NCI-H1436 treated with DMSO at 0.1 percent for 48 hours (cell line): ENCODE measurements around the gene GCH1.
"Not testable (repeated sequence)": the region's sequence is repeated elsewhere in the genome, so short reads cannot be mapped to it uniquely, and the experiment has no call there.

Source experiments
- DNase-seq: peaks from one replicate; lab custom pipeline; 2025; lab: John Stamatoyannopoulos, UW

GCH1 gene

GRCh38 chr14:54818201-54819133 is 84.2 kb downstream of the GCH1 start:
- peak; percentile 92 for DNase-seq

- DNase-seq: no peak
Observed at GRCh38 chr14:54817506-54817905, 85.1 kb downstream of the GCH1 start.

- no peak for DNase-seq
Observed at GRCh38 chr14:54816450-54816849, 86.2 kb downstream of the GCH1 start.

- no peak for DNase-seq
Observed at GRCh38 chr14:54815515-54815914, 87.1 kb downstream of the GCH1 start.

GRCh38 chr14:54815016-54815415 is 87.6 kb downstream of the GCH1 start:
- DNase-seq: no peak

DNA sequence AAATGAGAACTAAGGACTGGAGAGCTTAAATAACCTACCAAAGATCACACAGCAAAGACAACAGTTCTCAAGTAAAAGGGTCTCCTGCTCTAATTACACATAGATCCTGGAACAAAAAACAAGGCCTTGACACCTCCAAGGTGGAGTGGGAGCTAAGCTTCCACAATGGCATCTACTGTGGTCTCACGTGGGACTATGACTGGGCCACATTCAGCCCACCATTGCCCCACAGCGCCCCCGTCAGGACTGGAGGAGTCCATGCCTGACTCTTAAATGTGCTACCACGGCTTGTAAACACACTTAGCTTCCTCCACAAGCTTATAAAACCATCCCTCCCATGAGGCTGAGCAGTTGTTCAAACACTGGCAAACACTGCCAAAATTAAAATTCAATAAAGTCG is 88.5 kb downstream of the GCH1 start:
- DNase-seq: no peak

DNA sequence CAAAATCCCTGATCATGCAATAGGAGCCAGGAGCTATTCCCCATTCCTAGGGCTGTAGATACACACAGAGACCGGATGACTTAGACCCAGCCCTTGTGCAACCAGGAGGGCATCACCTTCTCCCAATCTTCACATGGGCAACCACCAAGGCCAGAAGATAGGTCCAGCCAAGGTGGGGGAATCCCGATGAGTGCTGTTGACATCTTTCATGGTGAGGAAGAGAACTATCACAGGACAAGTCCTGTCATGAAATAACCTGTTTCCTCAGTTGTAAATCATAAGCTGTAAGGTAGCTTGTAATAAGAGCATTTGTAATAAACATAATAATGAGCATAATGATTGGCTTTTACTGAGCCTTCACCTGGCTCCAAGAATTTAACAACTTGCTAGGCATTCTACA is 89.5 kb downstream of the GCH1 start:
- no peak for DNase-seq

- no peak for DNase-seq
Observed at GRCh38 chr14:54812617-54813016, 90.0 kb downstream of the GCH1 start.

DNA sequence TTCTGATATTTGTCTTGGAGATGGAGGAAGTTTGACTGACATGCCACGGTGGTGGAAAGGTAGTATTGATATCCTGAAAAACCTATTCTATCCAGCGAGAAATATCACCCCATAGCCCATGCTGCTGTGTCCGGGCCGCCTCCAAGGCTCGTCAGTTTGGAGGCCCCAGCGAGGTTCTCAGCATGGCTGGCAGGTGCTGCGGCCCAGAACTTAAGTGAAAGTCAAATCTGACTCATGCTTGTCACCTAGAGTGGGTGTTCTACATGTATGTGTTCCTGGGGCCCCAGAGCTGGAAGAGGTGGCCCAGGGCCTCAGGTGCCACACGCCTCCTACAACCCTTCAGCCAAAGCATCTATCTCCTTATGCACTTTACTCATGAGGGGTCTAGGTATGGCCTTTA is 92.9 kb downstream of the GCH1 start:
- no peak for DNase-seq

- DNase-seq: no peak
Observed at GRCh38 chr14:54808326-54809161, 94.1 kb downstream of the GCH1 start.

DNA sequence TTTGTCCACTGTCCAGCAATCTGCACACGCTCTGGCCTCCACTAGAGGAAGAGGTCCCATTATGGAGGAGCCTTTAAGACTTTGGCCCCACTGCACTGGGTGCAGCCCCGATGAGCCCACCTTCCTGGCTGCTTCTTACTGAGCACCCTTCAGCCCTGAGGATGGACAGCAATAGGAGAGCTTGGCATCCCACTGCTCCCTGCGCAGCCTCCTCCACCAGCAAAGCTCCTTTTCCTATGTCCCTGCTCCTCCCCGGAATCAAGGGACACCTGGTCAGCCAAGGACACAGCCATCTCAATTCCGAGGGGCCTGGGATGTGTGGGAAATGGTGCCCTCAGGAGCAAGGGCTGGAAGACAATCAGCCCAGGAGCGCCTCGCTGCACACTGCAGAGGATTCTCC is 94.7 kb downstream of the GCH1 start:
- no peak for DNase-seq

GRCh38 chr14:54807428-54807827 is 95.2 kb downstream of the GCH1 start:
- no peak for DNase-seq

DNA sequence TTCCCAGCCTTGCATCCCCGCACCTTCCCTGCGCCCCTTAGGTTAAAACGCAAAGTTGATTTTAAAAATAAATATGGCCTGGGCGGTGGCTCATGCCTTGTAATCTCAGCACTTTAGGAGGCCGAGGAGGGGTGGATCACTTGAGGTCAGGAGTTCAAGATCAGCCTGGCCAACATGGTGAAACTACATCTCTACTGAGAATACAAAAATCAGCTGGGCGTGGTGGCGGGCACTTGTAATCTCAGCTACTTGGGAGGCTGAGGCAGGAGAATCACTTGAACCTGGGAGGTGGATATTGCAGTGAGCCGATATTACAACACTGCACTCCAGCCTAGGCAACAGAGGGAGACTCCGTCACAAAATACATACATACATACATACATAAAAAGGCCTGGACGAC is 96.0 kb downstream of the GCH1 start:
- DNase-seq: no peak

DNA sequence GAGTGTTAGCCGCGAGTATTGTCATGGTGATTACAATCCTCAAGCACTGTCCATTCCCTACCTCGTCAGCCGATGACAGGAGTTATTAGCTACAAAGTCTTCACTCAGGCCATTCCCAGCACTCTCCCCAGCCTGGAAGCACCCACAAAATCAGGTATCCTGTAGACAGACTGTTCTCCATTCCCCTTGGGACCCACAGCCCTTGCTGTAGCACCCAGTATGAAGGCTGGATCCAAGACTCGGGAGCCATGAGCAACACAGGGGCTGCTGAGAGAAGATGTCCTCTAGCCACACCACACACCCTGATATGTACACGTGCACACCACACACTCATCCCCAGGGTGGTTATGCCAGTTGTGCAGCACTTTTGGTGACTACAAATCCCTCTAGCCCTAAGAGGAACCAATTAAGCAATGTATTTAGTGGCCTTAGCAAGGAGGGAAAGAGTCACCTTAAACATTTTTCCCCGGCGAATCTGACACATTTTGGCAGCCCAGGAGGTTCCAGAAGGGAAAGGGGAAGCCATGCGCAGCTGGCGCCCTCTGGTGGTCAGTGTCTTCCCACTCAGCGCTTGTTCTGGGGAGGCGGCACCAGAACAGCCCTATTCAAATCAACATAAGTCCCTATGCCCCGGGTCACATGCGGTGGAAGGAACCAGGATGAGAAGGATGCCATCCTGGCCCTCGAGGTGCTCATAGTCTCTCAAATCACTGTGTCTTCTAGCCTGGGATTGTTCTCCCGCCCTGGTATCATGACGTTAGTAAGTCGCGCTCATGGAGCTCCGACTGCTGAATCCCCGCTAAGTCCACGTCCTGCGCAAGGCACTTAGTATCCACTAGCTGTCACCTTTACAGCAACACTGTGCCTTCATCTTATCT is 96.9 kb downstream of the GCH1 start:
- no peak for DNase-seq

- DNase-seq: no peak
Observed at GRCh38 chr14:54805070-54805444, 97.6 kb downstream of the GCH1 start.

DNA sequence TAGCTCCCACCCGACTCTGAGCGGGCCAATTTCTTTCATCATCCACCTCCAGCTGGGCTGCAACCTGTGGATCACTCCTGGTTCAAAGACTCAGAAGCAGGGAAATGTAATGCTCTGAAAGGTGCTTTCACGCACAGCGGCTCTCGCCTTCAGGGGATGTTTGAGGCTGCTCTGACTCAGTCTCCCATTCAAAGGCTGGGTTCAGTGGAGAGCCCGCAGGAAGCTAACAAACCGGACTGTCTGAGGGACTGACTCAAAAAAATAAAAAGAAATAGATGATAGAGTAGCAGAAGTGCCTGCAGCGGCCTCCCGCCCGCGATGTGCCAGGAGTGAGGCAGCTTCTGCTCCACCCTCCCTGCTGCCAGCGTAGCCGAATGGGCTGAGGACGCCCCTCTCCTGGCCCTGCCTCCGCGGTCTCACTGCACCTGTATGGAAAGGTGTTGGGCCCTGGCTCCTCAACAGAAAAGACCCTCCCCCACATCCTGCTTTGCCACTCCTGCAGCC is 98.0 kb downstream of the GCH1 start:
- DNase-seq: no peak

DNA sequence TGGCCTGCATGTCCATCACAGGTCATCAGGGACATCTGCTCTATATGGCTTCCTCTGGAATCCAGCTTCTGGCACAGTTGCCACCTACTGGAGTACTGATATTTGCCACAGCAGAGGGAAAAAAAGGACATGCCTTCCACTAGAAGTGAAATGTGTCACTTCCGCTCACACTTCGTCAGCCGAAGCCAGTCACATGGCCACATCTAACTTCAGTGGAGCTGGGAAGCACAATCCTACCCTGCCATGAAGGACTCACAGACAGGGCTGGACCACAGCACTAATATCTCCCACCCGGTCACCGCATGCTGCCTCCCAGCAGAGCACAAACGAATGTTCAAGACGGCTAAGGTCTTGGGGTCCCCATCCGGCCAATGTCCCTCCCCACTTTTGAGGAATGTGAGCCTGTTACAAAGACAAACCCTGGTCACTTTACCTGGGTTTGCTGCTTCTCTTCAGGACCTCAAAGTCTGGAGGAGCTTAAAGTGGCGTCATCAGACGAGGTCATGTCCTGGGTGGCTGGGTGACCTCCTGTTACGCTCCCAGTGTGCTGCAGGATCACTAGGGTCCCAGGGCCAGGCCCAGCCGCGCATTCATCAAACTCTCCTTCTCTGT is 98.6 kb downstream of the GCH1 start:
- DNase-seq: no peak

GRCh38 chr14:54803396-54803795 is 99.2 kb downstream of the GCH1 start:
- no peak for DNase-seq

GRCh38 chr14:54801482-54801881 is 101.1 kb downstream of the GCH1 start:
- not testable (repeated sequence) for DNase-seq

- no peak for DNase-seq
Observed at GRCh38 chr14:54798465-54799124, 104.0 kb downstream of the GCH1 start.

- DNase-seq: no peak
Observed at GRCh38 chr14:54797986-54798385, 104.6 kb downstream of the GCH1 start.
